ENCODE results near the gene ANGPTL3.
"Not testable (repeated sequence)": the region's sequence is repeated elsewhere in the genome, so short reads cannot be mapped to it uniquely, and the experiment has no call there.

The ANGPTL3 gene

GRCh38 chr1:62597281-62597680 lies at the start of gene ANGPTL3:
TSS of gene ANGPTL3 (plus strand) at chr1:62597520. CDS start at chr1:62597567, 47 bp downstream.
- DNase-seq (ENCODE audit: low read depth in 2 of 3, low spot score in 2 of 3), result no peak

GRCh38 chr1:62561306-62561705 lies 36.0 kb upstream of the ANGPTL3 start:
- DNase-seq (ENCODE audit: low read depth in 2 of 3, low spot score in 2 of 3), result no peak

- DNase-seq (ENCODE audit: low read depth in 2 of 3, low spot score in 2 of 3), result not testable (repeated sequence)
Measured at GRCh38 chr1:62567182-62567581, 30.1 kb upstream of the ANGPTL3 start.

- not testable (repeated sequence) for DNase-seq (ENCODE audit: low read depth in 2 of 3, low spot score in 2 of 3)
Measured at GRCh38 chr1:62567926-62568325, 29.4 kb upstream of the ANGPTL3 start.

- DNase-seq (ENCODE audit: low read depth in 2 of 3, low spot score in 2 of 3), result not testable (repeated sequence)
Measured at GRCh38 chr1:62571517-62571916, 25.8 kb upstream of the ANGPTL3 start.

- no peak for DNase-seq (ENCODE audit: low read depth in 2 of 3, low spot score in 2 of 3)
Measured at GRCh38 chr1:62572476-62572875, 24.8 kb upstream of the ANGPTL3 start.

- DNase-seq (ENCODE audit: low read depth in 2 of 3, low spot score in 2 of 3), result no peak
Measured at GRCh38 chr1:62573675-62574074, 23.6 kb upstream of the ANGPTL3 start.

GRCh38 chr1:62585469-62586155 lies 11.7 kb upstream of the ANGPTL3 start:
- DNase-seq (ENCODE audit: low read depth in 2 of 3, low spot score in 2 of 3), result no peak

GRCh38 chr1:62588000-62588399 lies 9.3 kb upstream of the ANGPTL3 start:
- DNase-seq (ENCODE audit: low read depth in 2 of 3, low spot score in 2 of 3), result no peak

- DNase-seq (ENCODE audit: low read depth in 2 of 3, low spot score in 2 of 3), result no peak
Measured at GRCh38 chr1:62589321-62589720, 8.0 kb upstream of the ANGPTL3 start.

- DNase-seq (ENCODE audit: low read depth in 2 of 3, low spot score in 2 of 3), result no peak
Measured at GRCh38 chr1:62590255-62590969, 6.9 kb upstream of the ANGPTL3 start.

GRCh38 chr1:62590970-62591368 lies 6.4 kb upstream of the ANGPTL3 start:
- DNase-seq (ENCODE audit: low read depth in 2 of 3, low spot score in 2 of 3), result no peak

- DNase-seq (ENCODE audit: low read depth in 2 of 3, low spot score in 2 of 3), result no peak
Measured at GRCh38 chr1:62593825-62594394, 3.4 kb upstream of the ANGPTL3 start.

GRCh38 chr1:62595647-62596046 lies 1.7 kb upstream of the ANGPTL3 start:
- no peak for DNase-seq (ENCODE audit: low read depth in 2 of 3, low spot score in 2 of 3)

GRCh38 chr1:62599044-62599443 lies 1.7 kb downstream of the ANGPTL3 start:
- DNase-seq (ENCODE audit: low read depth in 2 of 3, low spot score in 2 of 3), result no peak

GRCh38 chr1:62601457-62601856 lies 4.1 kb downstream of the ANGPTL3 start:
- no peak for DNase-seq (ENCODE audit: low read depth in 2 of 3, low spot score in 2 of 3)

- no peak for DNase-seq (ENCODE audit: low read depth in 2 of 3, low spot score in 2 of 3)
Measured at GRCh38 chr1:62608905-62609304, 11.6 kb downstream of the ANGPTL3 start.

- not testable (repeated sequence) for DNase-seq (ENCODE audit: low read depth in 2 of 3, low spot score in 2 of 3)
Measured at GRCh38 chr1:62610588-62610987, 13.3 kb downstream of the ANGPTL3 start.

GRCh38 chr1:62612770-62613169 lies 15.4 kb downstream of the ANGPTL3 start:
- DNase-seq (ENCODE audit: low read depth in 2 of 3, low spot score in 2 of 3), result no peak

GRCh38 chr1:62613325-62613727 lies 16.0 kb downstream of the ANGPTL3 start:
- DNase-seq (ENCODE audit: low read depth in 2 of 3, low spot score in 2 of 3), result no peak

- no peak for DNase-seq (ENCODE audit: low read depth in 2 of 3, low spot score in 2 of 3)
Measured at GRCh38 chr1:62613890-62614289, 16.6 kb downstream of the ANGPTL3 start.

GRCh38 chr1:62621907-62622306 lies 24.6 kb downstream of the ANGPTL3 start:
- no peak for DNase-seq (ENCODE audit: low read depth in 2 of 3, low spot score in 2 of 3)
